Panc1 (cell line): Measurements from ENCODE around the gene GKN1. TPM values are rescaled to one million over a fixed set of nuclear protein-coding genes. Genes with fewer than 3 reads are reported as not detected.

Source experiments
- ATAC-seq: fragments of 200-7000 bp; cut with Tn5 transposase; 2 replicates; pipeline ENCODE4 v1.9.1; 2020; ENCODE audit warnings: mild to moderate bottlenecking, moderate library complexity
- BruUV-seq: library from RNA; stranded (reverse); fragments of 400-500 nt; replicated peaks from 2 replicates; lab custom pipeline; 2021; lab: Mats Ljungman, UMichigan
- CTCF ChIA-PET: fragments of 300-600 bp; sonication (Branson Sonifier 250); formaldehyde crosslinking; loops from one replicate; lab custom pipeline; 2022; ENCODE audit warnings: antibody characterized with exemption; lab: Charles Lee
- POLR2A ChIA-PET: fragments of 300-600 bp; sonication (Branson Sonifier 250); formaldehyde crosslinking; loops from one replicate; lab custom pipeline; 2022; ENCODE audit warnings: antibody characterized with exemption; lab: Charles Lee
- DNase-seq: peaks from one replicate; pipeline ENCODE4 v3.0.0-alpha.2; 2010; ENCODE audit warnings: low read depth, low spot score
- H3K27ac ChIP-seq: 2 replicates; pipeline ENCODE4 v1.5.1; 2011; ENCODE audit warnings: mild to moderate bottlenecking, low read length, inconsistent platforms
- H3K27me3 ChIP-seq: fragments of 200-500 bp; sonication (Bioruptor generic); 2 replicates; pipeline ENCODE4 v1.6.0; 2014; ENCODE audit warnings: low read length, inconsistent platforms; ENCODE audit not compliant: control insufficient read depth, insufficient read depth
- H3K36me3 ChIP-seq: fragments of 200-500 bp; sonication (Bioruptor generic); 2 replicates; pipeline ENCODE4 v1.5.1; 2014; ENCODE audit warnings: inconsistent platforms, mild to moderate bottlenecking, low read length, moderate library complexity; ENCODE audit not compliant: control insufficient read depth, insufficient read depth
- H3K4me1 ChIP-seq: 2 replicates; pipeline ENCODE4 v1.5.1; 2011; ENCODE audit warnings: inconsistent platforms, mild to moderate bottlenecking, low read length, moderate library complexity; ENCODE audit not compliant: control insufficient read depth, insufficient read depth
- H3K4me3 ChIP-seq, 2 experiments: 2 replicates each; pipeline ENCODE4 v1.5.1; 2011 to 2012; ENCODE audit warnings: low read depth in 2 of 2, low read length in 2 of 2, mild to moderate bottlenecking in 2 of 2, inconsistent platforms in 1 of 2, moderate library complexity in 1 of 2
- H3K9me3 ChIP-seq: fragments of 200-500 bp; sonication (Bioruptor generic); 2 replicates; pipeline ENCODE4 v1.5.1; 2014; ENCODE audit warnings: low read depth, mild to moderate bottlenecking, inconsistent platforms, low read length, moderate library complexity; ENCODE audit not compliant: control insufficient read depth, insufficient read depth
- POLR2AphosphoS5 ChIP-seq: IDR thresholded peaks from 2 replicates; pipeline ENCODE4 v1.6.1; 2012; ENCODE audit warnings: mild to moderate bottlenecking, low read depth, low read length, moderate library complexity
- REST ChIP-seq, 2 experiments: IDR thresholded peaks; 2 replicates each; pipeline ENCODE4 v1.6.1; 2011 to 2012; ENCODE audit warnings: low read depth in 2 of 2, control low read depth in 1 of 2, low read length in 1 of 2, mild to moderate bottlenecking in 1 of 2, moderate library complexity in 1 of 2; ENCODE audit not compliant: insufficient read depth in 1 of 2
- SIN3A ChIP-seq: IDR thresholded peaks from 2 replicates; pipeline ENCODE4 v1.6.1; 2012; ENCODE audit warnings: low read depth, mild to moderate bottlenecking, low read length, moderate library complexity, borderline replicate concordance; ENCODE audit not compliant: insufficient read depth
- TCF7L2 ChIP-seq: IDR thresholded peaks from 2 replicates; pipeline ENCODE4 v1.6.1; 2011; ENCODE audit warnings: mild to moderate bottlenecking, low read depth, low read length, inconsistent platforms
- in situ Hi-C: cut with HindIII; loops from 2 replicates; pipeline ENCODE4 v1.10.0; 2016; ENCODE audit warnings: low sequenced_read_pairs, low pct_unique_long_range_greater_than_20kb
- intact Hi-C: fragments of 100-400 bp; cut with micrococcal nuclease; formaldehyde crosslinking; loops from one replicate; pipeline ENCODE4 v1.10.0; 2022; ENCODE audit not compliant: unreplicated experiment
- total RNA-seq: library from RNA; stranded (reverse); gene quantifications from one replicate; pipeline ENCODE4 v1.2.1, GENCODE V29; 2021; ENCODE audit not compliant: unreplicated experiment
- TF ChIP-seq, protein P1 (sequence below): fragments of 450-650 bp; IDR thresholded peaks from 2 replicates; pipeline ENCODE4 v1.5.1; 2017; ENCODE audit warnings: mild to moderate bottlenecking

GKN1 gene
- total RNA-seq, 1 experiment from 2014 or later: not detected

DNA sequence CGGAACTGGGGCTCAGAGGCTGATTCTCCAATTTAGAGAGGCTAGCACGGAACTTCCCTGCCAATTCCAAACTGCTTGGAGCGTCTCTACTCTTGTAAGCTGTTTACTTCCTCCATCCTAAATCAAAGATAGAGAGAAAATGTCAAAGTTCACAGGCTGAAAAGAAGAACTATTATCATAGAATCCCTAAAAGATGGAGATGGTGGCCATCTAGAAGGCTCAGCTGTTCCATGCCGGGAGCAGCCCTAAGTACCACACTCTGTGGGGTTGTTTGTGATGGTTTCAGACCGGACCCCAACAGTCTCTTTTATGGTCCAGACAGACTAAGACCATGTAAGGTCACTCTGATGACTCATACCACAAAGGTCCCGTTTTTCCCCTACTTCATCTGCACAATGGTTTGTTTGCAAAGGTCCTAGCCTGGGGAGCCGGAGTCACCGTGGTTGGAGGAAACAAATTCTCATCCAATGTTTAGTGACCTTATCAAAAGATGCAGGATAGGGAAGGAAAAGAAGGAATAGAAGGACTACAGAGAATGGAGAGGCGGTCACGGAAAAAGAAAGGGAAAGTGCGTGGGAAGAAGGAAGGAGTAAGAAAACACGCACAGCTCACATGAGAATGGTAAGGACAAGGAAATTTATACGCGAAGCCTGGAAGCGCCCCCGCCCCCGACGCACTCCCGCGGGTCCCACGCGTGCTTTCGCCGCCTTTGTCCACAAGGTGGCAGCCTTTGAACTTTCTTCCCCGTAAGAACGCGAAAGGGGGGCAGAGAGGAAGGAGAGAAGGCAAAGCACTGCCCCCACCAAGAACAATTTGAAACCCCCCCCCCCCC is 38.1 kb downstream of the GKN1 start:
- ATAC-seq (peak; percentile 64), DNase-seq (no peak)
- no peak for TF ChIP-seq POLR2AphosphoS5
- TF ChIP-seq, protein P1, sequence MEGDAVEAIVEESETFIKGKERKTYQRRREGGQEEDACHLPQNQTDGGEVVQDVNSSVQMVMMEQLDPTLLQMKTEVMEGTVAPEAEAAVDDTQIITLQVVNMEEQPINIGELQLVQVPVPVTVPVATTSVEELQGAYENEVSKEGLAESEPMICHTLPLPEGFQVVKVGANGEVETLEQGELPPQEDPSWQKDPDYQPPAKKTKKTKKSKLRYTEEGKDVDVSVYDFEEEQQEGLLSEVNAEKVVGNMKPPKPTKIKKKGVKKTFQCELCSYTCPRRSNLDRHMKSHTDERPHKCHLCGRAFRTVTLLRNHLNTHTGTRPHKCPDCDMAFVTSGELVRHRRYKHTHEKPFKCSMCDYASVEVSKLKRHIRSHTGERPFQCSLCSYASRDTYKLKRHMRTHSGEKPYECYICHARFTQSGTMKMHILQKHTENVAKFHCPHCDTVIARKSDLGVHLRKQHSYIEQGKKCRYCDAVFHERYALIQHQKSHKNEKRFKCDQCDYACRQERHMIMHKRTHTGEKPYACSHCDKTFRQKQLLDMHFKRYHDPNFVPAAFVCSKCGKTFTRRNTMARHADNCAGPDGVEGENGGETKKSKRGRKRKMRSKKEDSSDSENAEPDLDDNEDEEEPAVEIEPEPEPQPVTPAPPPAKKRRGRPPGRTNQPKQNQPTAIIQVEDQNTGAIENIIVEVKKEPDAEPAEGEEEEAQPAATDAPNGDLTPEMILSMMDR: peak; percentile 88
- Histone ChIP-seq H3K4me1 (peaks cover 25% of the 10 kb centered on the region), H3K36me3 (no peaks in the 10 kb centered on the region; the same call in none of the 2 replicates), H3K27me3 (no peaks in the 10 kb centered on the region), H3K4me3 (peak overlapping the region; percentile 85 to 98), H3K9me3 (no peaks in the 10 kb centered on the region), H3K27ac (peak overlapping the region; percentile 96)
- intact Hi-C loops (loop anchor here (2.0 to 10.0 kb wide), 2 partner anchors 68 to 294 kb away; no protein-coding TSS in a partner anchor), in situ Hi-C loops (no loop called here)
- ChIA-PET POLR2A (no interaction called here), CTCF (interaction anchor here (0.7 kb wide), 1 partner anchor 248 kb away, joined by 3 read pairs; no protein-coding TSS in a partner anchor)
- no TSS peak for BruUV-seq

DNA sequence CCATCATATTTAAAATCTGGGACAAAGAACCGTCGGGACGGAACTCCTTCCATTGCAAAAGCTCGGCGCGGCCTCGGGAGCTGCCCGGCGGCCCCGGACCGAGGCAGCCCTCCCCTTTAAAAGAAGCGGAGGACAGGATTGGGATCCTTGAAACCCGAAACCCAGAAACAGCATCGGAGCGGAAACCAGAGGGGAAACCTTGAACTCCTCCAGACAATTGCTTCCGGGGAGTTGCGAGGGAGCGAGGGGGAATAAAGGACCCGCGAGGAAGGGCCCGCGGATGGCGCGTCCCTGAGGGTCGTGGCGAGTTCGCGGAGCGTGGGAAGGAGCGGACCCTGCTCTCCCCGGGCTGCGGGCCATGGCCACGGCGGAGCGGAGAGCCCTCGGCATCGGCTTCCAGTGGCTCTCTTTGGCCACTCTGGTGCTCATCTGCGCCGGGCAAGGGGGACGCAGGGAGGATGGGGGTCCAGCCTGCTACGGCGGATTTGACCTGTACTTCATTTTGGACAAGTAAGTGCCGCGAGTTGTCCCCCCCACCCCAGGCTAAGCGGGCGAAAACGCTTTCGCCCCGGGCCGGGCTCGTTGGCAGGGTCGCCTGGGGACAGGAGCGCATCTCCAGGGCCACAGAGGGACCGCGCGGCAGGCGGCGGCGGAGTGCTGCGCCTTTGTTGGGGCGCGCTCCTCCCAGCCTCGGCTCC is 38.9 kb downstream of the GKN1 start, which contains the start of gene ANTXR1:
Gene ANTXR1, plus strand, starts transcription at position 38 of the 698 bp plus-strand sequence. Its CDS starts 321 bp downstream, at position 359.
- intact Hi-C loops: loop anchor here (2.0 to 10.0 kb wide), 2 partner anchors 68 to 294 kb away; no protein-coding TSS in a partner anchor
- POLR2A ChIA-PET: no interaction called here
- TSS peak; percentile 71 for BruUV-seq
- DNase-seq (no peak), ATAC-seq (peak; percentile 82)
- Histone ChIP-seq H3K4me1 (peaks cover 33% of the 10 kb centered on the region), H3K36me3 (no peaks in the 10 kb centered on the region; the same call in none of the 2 replicates), H3K27me3 (no peaks in the 10 kb centered on the region), H3K9me3 (no peaks in the 10 kb centered on the region), H3K4me3 (peak within 1 kb of the TSS; percentile 85 to 98), H3K27ac (peak within 1 kb of the TSS; percentile 96)
- TF ChIP-seq, protein P1: peak; percentile 25
- TF ChIP-seq TCF7L2 (no peak), SIN3A (0 out of 2 replicates have a peak, but pooled peaks have one; percentile 51), POLR2AphosphoS5 (peak; percentile 65; the same call in 1 of the 2 replicates), REST (IDR thresholded peaks at IDR 0.05; ENCODE audit: insufficient read depth in 1 of 2, low read depth in 2 of 2, low read length in 1 of 2) (no peak)
- CTCF ChIA-PET: no interaction called here
- in situ Hi-C loops: no loop called here
